ENCODE measurements around the gene TUBA4A. TPM values are rescaled to one million over a fixed set of nuclear protein-coding genes. Genes with fewer than 3 reads are reported as not detected.
"Not testable (repeated sequence)": the region's sequence is repeated elsewhere in the genome, so short reads cannot be mapped to it uniquely, and the experiment has no call there.

TUBA4A gene
- total RNA-seq, 1 experiment from 2014 or later: 7.7 TPM

- no peak overlapping the region for H3K4me3 ChIP-seq
Observed at GRCh38 chr2:219289537-219290361, 36.0 kb upstream of the TUBA4A start.

DNA sequence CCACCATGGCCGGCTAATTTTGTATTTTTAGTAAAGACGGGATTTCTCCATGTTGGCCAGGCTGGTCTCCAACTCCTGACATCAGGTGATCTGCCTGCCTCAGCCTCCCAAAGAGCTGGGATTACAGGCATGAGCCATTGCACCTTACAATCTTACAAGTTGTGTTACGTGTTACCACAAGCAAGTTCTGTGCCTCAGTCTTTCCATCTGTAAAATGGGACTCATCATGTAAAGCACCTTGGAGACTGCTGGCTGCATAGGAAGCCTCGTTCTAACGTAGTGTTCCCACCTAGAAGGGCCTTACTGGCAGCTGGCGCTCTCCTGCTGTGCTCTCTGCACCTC lies 35.4 kb upstream of the TUBA4A start:
- H3K9me3 ChIP-seq: no peaks in the 10 kb centered on the region
- peaks cover 11% of the 10 kb centered on the region for H3K36me3 ChIP-seq
- H3K4me3 ChIP-seq: no peak overlapping the region
- H3K27me3 ChIP-seq: no peaks in the 10 kb centered on the region
- DNase-seq: no peak

More at GRCh38 chr2:219289537-219290361, 36.0 kb upstream of the TUBA4A start:
- H3K36me3 ChIP-seq: peaks cover 11% of the 10 kb centered on the region
- no peaks in the 10 kb centered on the region for H3K9me3 ChIP-seq
- peak; percentile 85 for DNase-seq
- no peaks in the 10 kb centered on the region for H3K27me3 ChIP-seq

DNA sequence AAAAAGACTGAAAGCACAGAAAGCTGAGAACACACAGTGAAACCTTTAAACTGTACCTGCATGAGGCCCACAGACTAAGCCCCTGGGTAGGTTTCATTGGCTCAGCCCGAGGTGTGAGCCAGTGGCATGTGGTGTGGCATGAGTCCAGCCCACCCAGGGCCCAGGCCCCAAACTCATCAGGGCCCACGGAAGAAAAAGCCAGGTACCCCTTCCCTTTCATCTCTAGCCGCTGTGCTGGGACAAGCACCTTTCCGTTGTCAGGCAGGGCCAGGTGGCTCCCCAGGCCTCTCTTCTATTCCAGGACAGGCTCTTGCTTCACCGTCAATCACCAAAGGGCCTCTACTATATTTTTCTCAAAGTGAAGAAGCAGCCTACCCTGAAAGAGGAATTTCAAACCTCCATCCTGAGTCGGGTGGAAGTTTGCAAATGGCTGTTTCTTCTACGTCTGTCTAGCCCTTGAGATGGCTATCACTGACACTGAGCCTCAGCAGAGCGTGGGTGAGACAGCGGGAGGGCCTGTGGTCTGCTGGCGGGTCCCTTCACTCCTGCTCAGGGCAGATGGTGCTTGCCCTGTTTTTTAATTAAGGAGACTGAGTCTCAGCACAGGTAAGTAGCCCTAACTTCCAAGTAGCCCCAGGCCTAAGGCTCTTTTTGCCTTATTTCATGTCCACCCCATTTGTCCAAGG lies 34.0 kb upstream of the TUBA4A start:
- Histone ChIP-seq H3K27me3 (no peaks in the 10 kb centered on the region), H3K36me3 (peaks cover 17% of the 10 kb centered on the region), H3K4me3 (no peak overlapping the region), H3K9me3 (no peaks in the 10 kb centered on the region)
- no peak for DNase-seq

DNA sequence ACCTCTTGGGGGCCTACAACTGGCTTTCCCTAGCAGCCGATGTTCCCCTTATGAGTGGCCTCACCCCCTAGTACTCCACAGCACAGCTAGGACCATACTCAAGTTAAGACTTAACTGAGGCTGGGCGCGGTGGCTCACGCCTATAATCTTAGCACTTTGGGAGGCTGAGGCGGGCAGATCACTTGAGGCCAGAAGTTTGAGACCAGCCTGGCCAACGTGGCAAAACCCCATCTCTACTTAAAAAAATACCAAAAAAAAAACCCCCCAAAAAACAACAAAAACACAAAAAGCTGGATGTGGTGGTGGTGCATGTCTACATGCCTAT lies 33.4 kb upstream of the TUBA4A start:
- H3K4me3 ChIP-seq, H3K27me3 ChIP-seq, H3K9me3 ChIP-seq, DNase-seq: not testable (repeated sequence)
- H3K36me3 ChIP-seq: peaks cover 20% of the 10 kb centered on the region

DNA sequence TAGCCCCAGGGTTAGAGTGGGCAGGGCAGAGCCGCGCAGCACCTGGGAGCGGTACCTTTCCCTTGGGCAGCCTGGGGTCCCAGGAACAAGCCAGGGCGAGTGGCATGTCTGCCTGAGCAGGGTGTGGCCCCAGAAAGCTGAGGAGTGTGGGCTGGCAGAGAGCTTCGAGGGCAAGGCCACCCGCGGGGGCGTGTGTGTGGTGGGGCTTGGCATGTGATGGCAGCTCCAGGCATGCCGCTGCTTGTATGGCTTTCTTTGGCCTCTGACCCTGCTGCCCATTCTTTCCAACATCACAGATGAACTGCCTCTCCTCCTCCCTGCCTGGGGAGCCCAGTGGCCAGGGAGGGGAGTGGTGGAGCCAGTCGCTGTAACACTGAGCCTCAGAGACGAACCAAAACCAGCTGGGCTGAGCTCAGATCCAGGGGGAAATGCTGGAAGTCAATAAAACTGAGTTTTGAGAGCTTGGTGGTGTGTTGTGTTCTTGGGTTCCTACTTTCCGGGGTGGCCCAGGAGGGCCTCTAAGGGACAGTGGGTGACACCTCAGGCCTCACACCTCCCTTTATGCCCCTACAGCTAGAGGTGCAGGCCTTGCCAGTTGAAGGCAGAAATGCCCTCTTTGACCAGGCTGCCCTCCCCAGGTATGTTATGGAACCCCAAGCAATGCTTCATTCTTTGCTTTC lies 32.9 kb upstream of the TUBA4A start:
- Histone ChIP-seq H3K27me3 (no peaks in the 10 kb centered on the region), H3K36me3 (peaks cover 20% of the 10 kb centered on the region), H3K4me3 (no peak overlapping the region), H3K9me3 (no peaks in the 10 kb centered on the region)
- DNase-seq: peak; percentile 95

- Histone ChIP-seq H3K36me3 (peaks cover 26% of the 10 kb centered on the region), H3K9me3 (no peaks in the 10 kb centered on the region), H3K27me3 (no peaks in the 10 kb centered on the region), H3K4me3 (no peak overlapping the region)
- DNase-seq: peak; percentile 42
Observed at GRCh38 chr2:219285894-219286425, 32.2 kb upstream of the TUBA4A start.

DNA sequence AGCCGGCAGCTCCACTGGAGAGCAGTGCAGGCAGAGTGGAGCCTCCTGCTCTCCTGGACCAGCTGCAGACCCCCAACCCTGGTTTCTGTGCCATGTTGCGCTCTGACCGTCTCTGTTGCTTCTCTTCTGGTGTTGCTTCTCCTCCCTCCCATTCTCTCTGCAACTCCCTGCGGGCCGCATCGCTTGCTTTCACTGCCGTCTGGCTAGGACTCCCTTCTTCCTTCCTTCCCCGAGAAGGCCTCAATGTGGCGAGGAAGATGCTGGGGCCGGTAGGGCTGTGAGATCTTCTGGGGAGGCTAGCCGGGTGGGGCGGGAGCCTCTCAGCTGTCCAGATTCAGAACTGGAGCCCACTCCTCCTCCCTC lies 31.6 kb upstream of the TUBA4A start:
- H3K36me3 ChIP-seq: peaks cover 32% of the 10 kb centered on the region
- H3K27me3 ChIP-seq: no peaks in the 10 kb centered on the region
- no peak for DNase-seq
- H3K4me3 ChIP-seq: no peak overlapping the region
- no peaks in the 10 kb centered on the region for H3K9me3 ChIP-seq

DNA sequence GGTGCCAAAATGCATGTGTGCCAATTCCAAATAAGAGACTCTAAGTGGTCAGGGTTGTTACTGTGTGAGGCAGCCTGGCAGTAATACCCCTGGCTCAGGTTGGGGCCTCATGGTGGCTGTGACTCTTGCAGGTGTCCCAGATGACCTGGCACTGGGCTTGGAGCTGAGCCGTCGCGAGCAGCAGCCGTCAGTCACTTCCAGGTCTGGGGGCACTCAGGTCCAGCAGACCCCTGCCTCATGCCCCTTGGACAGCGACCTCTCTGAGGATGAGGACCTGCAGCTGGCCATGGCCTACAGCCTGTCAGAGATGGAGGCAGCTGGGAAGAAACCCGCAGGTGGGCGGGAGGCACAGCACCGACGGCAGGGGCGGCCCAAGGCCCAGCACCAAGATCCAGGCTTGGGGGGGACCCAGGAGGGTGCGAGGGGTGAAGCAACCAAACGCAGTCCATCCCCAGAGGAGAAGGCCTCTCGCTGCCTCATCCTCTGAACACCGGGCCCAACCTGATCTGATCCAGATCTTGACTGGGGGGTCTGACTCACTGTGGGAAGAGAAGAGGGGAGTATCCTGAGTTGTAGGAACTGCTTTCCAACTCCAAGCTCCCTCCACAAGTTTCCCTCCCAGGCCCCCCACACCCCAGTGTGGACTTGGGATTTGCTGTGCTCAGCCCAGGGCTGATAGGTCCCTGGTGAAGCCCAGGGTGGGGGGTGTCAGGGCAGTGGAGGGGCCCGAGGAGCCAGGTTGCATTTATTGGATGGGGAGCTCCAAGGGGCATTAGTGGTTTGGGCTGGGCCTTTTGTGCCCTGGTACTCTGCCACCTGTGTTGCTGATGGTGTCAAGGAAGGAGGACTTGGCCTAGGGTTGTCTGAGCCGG lies 31.0 kb upstream of the TUBA4A start:
- DNase-seq: no peak
- no peak overlapping the region for H3K4me3 ChIP-seq
- no peaks in the 10 kb centered on the region for H3K9me3 ChIP-seq
- no peaks in the 10 kb centered on the region for H3K27me3 ChIP-seq
- H3K36me3 ChIP-seq: peaks cover 34% of the 10 kb centered on the region

DNA sequence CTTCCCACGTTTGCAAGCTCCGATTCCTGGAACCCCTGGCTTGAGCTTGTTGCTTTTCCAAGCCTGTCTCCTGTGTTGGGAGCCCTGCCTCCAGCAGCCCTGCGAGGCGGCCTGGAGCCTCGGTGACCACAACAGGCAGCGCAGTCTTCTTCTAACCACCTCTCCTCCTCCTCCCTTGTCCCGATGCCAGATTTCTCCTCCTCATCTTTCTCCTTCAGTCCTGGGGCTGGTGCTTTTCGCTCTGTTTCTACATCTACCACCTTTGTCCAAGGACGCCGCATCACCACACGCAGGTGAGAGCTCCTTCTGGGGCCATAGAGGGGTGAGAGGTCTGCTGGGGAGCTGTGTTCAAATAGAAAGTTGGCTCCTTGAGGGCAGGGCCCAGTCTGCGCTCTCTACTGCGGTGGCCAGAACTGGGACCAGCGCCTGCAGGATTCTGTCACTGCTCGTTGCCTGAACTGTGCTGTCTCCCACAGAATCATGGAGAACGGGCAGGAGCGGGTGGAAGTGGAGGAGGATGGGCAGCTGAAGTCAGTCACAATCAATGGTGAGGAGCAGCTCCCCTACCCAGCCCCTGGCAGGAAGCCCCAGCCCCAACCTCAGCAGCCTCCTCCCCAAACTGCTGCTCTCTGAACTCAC lies 29.3 kb upstream of the TUBA4A start:
- no peak for DNase-seq
- Histone ChIP-seq H3K36me3 (peaks cover 34% of the 10 kb centered on the region), H3K9me3 (no peaks in the 10 kb centered on the region), H3K4me3 (no peak overlapping the region), H3K27me3 (no peaks in the 10 kb centered on the region)

DNA sequence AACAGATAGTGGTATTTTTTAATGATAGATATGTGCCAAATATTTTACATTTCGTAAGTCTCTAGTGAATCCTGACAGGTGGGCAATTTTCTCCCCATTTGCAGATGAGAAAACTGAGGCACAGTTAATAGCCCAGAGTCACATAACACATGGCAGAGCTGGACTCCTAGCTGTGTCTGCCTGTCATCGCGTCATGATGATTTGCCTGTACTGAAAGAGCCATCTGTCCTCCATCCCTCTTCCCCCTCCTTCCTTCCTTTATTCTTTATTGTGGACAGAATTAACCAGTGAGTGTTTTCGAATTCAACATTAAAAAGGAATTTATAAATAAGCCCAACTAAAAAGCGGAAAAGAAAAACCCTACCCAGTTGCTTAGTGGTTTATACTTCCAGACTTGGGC lies 28.7 kb upstream of the TUBA4A start:
- Histone ChIP-seq H3K9me3 (no peaks in the 10 kb centered on the region), H3K36me3 (peaks cover 34% of the 10 kb centered on the region), H3K4me3 (no peak overlapping the region), H3K27me3 (no peaks in the 10 kb centered on the region)
- no peak for DNase-seq

- H3K36me3 ChIP-seq: peaks cover 30% of the 10 kb centered on the region
- H3K4me3 ChIP-seq: no peak overlapping the region
- DNase-seq: no peak
- no peaks in the 10 kb centered on the region for H3K27me3 ChIP-seq
- no peaks in the 10 kb centered on the region for H3K9me3 ChIP-seq
Observed at GRCh38 chr2:219281588-219281987, 27.9 kb upstream of the TUBA4A start.

DNA sequence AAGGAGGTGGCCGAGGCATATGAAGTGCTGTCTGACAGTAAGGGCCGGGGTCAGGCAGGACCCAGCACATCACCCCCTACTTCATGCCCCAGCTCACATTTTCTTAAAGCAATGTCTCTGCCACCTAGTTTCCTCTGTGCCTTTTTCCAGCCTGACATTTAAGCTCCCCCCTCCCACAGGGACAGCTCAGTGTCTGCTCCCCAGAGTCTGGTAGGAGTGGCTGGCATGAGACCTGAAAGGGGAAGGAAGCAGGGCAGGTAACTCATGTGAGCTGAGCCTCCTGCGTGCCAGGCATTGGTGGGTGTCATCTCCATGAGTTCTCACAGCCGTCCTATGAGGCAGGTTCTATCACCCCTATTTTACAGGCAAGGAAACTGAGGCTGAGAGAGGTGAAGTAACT lies 26.9 kb upstream of the TUBA4A start:
- H3K9me3 ChIP-seq: no peaks in the 10 kb centered on the region
- no peak overlapping the region for H3K4me3 ChIP-seq
- H3K36me3 ChIP-seq: peaks cover 27% of the 10 kb centered on the region
- no peak for DNase-seq
- H3K27me3 ChIP-seq: no peaks in the 10 kb centered on the region

- DNase-seq: no peak
- Histone ChIP-seq H3K4me3 (peak overlapping the region; percentile 58), H3K36me3 (peaks cover 23% of the 10 kb centered on the region), H3K9me3 (no peaks in the 10 kb centered on the region), H3K27me3 (no peaks in the 10 kb centered on the region)
Observed at GRCh38 chr2:219279916-219280516, 26.3 kb upstream of the TUBA4A start.

DNA sequence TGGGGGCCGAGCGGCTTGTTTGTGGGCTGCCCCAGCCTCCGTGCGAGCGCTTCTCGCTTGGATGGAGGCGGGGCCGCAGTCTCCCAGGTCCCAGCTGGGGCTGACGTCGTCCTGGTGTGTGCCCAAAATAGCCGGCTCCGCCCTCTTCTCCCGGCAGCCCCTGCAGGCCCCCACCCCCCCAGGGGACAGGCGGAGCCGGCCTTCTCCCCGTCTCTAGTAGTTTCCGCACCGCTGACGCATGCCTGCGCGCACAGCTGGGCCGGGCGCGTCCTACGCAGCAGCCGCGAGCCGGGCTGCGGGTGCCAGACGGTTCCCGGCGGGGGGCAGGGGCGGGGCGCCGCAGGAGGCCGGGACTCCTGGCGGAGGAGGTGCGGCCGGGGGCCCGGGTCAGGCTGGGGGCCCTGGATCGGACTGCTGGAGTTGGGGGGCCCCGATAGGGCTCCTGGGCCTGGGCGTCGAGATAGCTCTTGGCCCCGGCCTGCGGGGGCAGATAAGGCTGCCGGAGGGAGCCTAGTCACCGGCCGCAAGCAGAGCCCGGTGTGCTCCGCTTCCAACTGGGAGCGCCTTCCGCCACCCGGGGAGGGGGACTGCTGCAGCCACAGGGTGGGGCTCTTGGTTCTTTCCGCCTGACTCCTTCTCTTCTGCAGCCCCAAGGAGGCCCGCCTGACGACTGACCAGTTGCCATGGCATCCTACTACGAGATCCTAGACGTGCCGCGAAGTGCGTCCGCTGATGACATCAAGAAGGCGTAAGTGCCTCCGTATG lies 25.6 kb upstream of the TUBA4A start, which contains the start of gene DNAJB2:
DNAJB2 (plus strand) TSS at position 216 of the 765 bp plus-strand sequence; CDS start at position 684, 468 bp downstream.
- peak; percentile 99 for DNase-seq

GRCh38 chr2:219278655-219279150 lies 25.0 kb upstream of the TUBA4A start:
- no peak for DNase-seq
- Histone ChIP-seq H3K36me3 (peaks cover 21% of the 10 kb centered on the region), H3K4me3 (peak overlapping the region; percentile 58), H3K27me3 (no peaks in the 10 kb centered on the region), H3K9me3 (no peaks in the 10 kb centered on the region)

More for the DNA sequence above, 25.6 kb upstream of the TUBA4A start, which contains the start of gene DNAJB2:
- H3K27me3 ChIP-seq: no peaks in the 10 kb centered on the region
- peak within 1 kb of the TSS; percentile 58 for H3K4me3 ChIP-seq
- H3K36me3 ChIP-seq: peaks cover 23% of the 10 kb centered on the region
- no peaks in the 10 kb centered on the region for H3K9me3 ChIP-seq

All from MG63 (cell line).